Measurements from ENCODE around the gene BPIFA2. TPM values are rescaled to one million over a fixed set of nuclear protein-coding genes. Genes with fewer than 3 reads are reported as not detected.

BPIFA2 gene
- total and polyA plus RNA-seq, 2 of the 4 experiments (the other 2 are of a cell fraction), result not detected

GRCh38 chr20:33203444-33203843 lies 35.5 kb downstream of the BPIFA2 start:
- no peak overlapping the region for H2BK20ac ChIP-seq (ENCODE audit: low read depth, low read length)
- no peak overlapping the region for H2BK120ac ChIP-seq (ENCODE audit: low read depth, low read length)
- H3K27ac ChIP-seq (ENCODE audit: insufficient read depth, low read length), result no peak overlapping the region
- dilution Hi-C loops (cut with HindIII; ENCODE audit: low sequenced_read_pairs, unreplicated experiment), result no loop called here
- intact Hi-C loops (cut with micrococcal nuclease), result no loop called here
- H4K20me1 ChIP-seq (ENCODE audit: insufficient read depth, low read length), result no peaks in the 10 kb centered on the region
- TF ChIP-seq BHLHE40 (IDR thresholded peaks at IDR 0.05; ENCODE audit: low read depth, low read length) (no peak), MAFK (IDR thresholded peaks at IDR 0.05; ENCODE audit: low read depth, low read length) (no peak), ELK1 (IDR thresholded peaks at IDR 0.05; ENCODE audit: borderline replicate concordance, low read depth, low read length) (no peak), RAD21 (IDR thresholded peaks at IDR 0.05; ENCODE audit: low read length) (no peak), SMC3 (IDR thresholded peaks at IDR 0.05; ENCODE audit: low read depth, low read length) (no peak), FOS (IDR thresholded peaks at IDR 0.05; ENCODE audit: low read depth, low read length) (no peak), CEBPB (IDR thresholded peaks at IDR 0.05; ENCODE audit: low read depth, low read length) (no peak), CHD1 (IDR thresholded peaks at IDR 0.05; ENCODE audit: low read depth, low read length) (no peak), USF2 (IDR thresholded peaks at IDR 0.05; ENCODE audit: low read depth, low read length) (no peak), RCOR1 (IDR thresholded peaks at IDR 0.05; ENCODE audit: insufficient replicate concordance, low read length) (no peak), NFE2L2 (IDR thresholded peaks at IDR 0.05; ENCODE audit: low read depth, low read length) (no peak), RFX5 (IDR thresholded peaks at IDR 0.05; ENCODE audit: low read depth, low read length) (no peak), MAZ (IDR thresholded peaks at IDR 0.05; ENCODE audit: borderline replicate concordance, low read depth, low read length) (no peak)
- TF ChIP-seq, protein P1, sequence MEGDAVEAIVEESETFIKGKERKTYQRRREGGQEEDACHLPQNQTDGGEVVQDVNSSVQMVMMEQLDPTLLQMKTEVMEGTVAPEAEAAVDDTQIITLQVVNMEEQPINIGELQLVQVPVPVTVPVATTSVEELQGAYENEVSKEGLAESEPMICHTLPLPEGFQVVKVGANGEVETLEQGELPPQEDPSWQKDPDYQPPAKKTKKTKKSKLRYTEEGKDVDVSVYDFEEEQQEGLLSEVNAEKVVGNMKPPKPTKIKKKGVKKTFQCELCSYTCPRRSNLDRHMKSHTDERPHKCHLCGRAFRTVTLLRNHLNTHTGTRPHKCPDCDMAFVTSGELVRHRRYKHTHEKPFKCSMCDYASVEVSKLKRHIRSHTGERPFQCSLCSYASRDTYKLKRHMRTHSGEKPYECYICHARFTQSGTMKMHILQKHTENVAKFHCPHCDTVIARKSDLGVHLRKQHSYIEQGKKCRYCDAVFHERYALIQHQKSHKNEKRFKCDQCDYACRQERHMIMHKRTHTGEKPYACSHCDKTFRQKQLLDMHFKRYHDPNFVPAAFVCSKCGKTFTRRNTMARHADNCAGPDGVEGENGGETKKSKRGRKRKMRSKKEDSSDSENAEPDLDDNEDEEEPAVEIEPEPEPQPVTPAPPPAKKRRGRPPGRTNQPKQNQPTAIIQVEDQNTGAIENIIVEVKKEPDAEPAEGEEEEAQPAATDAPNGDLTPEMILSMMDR (conservative IDR thresholded peaks at IDR 0.05; ENCODE audit: low read depth, low read length), result no peak
- H3K18ac ChIP-seq (ENCODE audit: low read depth, low read length), result no peak overlapping the region
- H4K5ac ChIP-seq (ENCODE audit: low read depth, low read length), result no peak overlapping the region
- no peak overlapping the region for H3K4me2 ChIP-seq (ENCODE audit: low read depth, low read length)
- no peak overlapping the region for H3K23ac ChIP-seq (ENCODE audit: low read depth, low read length)
- in situ Hi-C loops (cut with MboI; ENCODE audit: low sequenced_read_pairs), result no loop called here
- H4K8ac ChIP-seq (ENCODE audit: low read depth in 2 of 2, low read length in 2 of 2), result no peak overlapping the region
- H3K36me3 ChIP-seq (ENCODE audit: control insufficient read depth, insufficient read depth, low read length), result no peaks in the 10 kb centered on the region
- H4K91ac ChIP-seq (ENCODE audit: insufficient read depth, low read depth, low read length), result no peak overlapping the region
- no TSS peak for BruUV-seq (replicated peaks)
- H3K14ac ChIP-seq (replicated peaks; ENCODE audit: low read depth, low read length), result no peak overlapping the region
- H2AFZ ChIP-seq (replicated peaks; ENCODE audit: low read length, poor library complexity), result no peak overlapping the region
- H2AK5ac ChIP-seq (ENCODE audit: low read depth, low read length), result no peak overlapping the region
- ChIA-PET POLR2A (ENCODE audit: unreplicated experiment) (no interaction called here), CTCF (no interaction called here)
- H2BK15ac ChIP-seq (ENCODE audit: low read depth, low read length), result no peak overlapping the region
- DNase-seq (no peak), ATAC-seq (ENCODE audit: low read depth) (no peak)
- H3K9ac ChIP-seq (ENCODE audit: low read depth, low read length), result no peak overlapping the region
- no peaks in the 10 kb centered on the region for H3K9me1 ChIP-seq (ENCODE audit: insufficient read depth, low read length)
- no peak overlapping the region for H3K4ac ChIP-seq (ENCODE audit: low read depth, low read length)
- no peak overlapping the region for H2BK5ac ChIP-seq (ENCODE audit: low read depth, low read length, poor library complexity, severe bottlenecking)
- H3K79me1 ChIP-seq (ENCODE audit: low read depth in 1 of 2, low read length in 2 of 2), result no peaks in the 10 kb centered on the region
- H3K4me1 ChIP-seq (ENCODE audit: control insufficient read depth, insufficient read depth, low read length), result no peaks in the 10 kb centered on the region
- H3K9me3 ChIP-seq (ENCODE audit: control insufficient read depth, insufficient read depth, low read length), result no peaks in the 10 kb centered on the region
- H2AK9ac ChIP-seq (replicated peaks; ENCODE audit: low read depth, low read length, poor library complexity), result no peak overlapping the region
- H3K4me3 ChIP-seq (ENCODE audit: insufficient read depth, low read depth, low read length), result no peak overlapping the region
- H3K27me3 ChIP-seq (ENCODE audit: control insufficient read depth, insufficient read depth, low read length), result peaks cover 1% of the 10 kb centered on the region; the same call in 1 of the 2 replicates
- WGBS, 2 experiments (ENCODE audit: extremely low coverage in 2 of 2, insufficient read length in 1 of 2), result no CpG with 5 or more reads among the region's 3 CpGs
- no peak overlapping the region for H3K56ac ChIP-seq (ENCODE audit: extremely low read depth, insufficient read depth, low read length)

Data from IMR-90 (cell line).